Subcutaneous adipose tissue (tissue), 4 donors: Measurements from ENCODE around the gene RPA1. TPM values are rescaled to one million over a fixed set of nuclear protein-coding genes. Genes with fewer than 3 reads are reported as not detected.

Experiments
- CTCF ChIP-seq: fragments of 450-650 bp; IDR thresholded peaks from one replicate; pipeline ENCODE4 v1.5.1; 2016; ENCODE audit warnings: low read depth, mild to moderate bottlenecking, control low read depth, antibody characterized with exemption, moderate library complexity
- total RNA-seq, 4 donors: library from RNA; depleted of rRNA; stranded (reverse); fragments of >200 nt; gene quantifications; one replicate each; pipeline ENCODE4 v1.1.0, GENCODE V29; 2016

The RPA1 gene
- 10 to 100 TPM; 29.3 to 34.3 (median 31.1) TPM for total RNA-seq

- TF ChIP-seq CTCF: no peak
Observed at GRCh38 chr17:1829592-1830257, at the start of gene RPA1, which contains the start of gene SMYD4. Gene RPA1 (plus strand): TSS chr17:1830005. CDS start chr17:1830094, 89 bp downstream. Gene SMYD4 (minus strand): TSS chr17:1829902. CDS start chr17:1827994, 1,908 bp downstream.

- no peak for TF ChIP-seq CTCF
Observed at GRCh38 chr17:1782171-1782567, 47.6 kb upstream of the RPA1 start.

- TF ChIP-seq CTCF: no peak
Observed at GRCh38 chr17:1783271-1783670, 46.5 kb upstream of the RPA1 start.

- no peak for TF ChIP-seq CTCF
Observed at GRCh38 chr17:1783834-1784611, 45.8 kb upstream of the RPA1 start.

GRCh38 chr17:1785930-1786329 lies 43.9 kb upstream of the RPA1 start:
- TF ChIP-seq CTCF: no peak

- TF ChIP-seq CTCF: no peak
Observed at GRCh38 chr17:1786708-1787107, 43.1 kb upstream of the RPA1 start.

GRCh38 chr17:1787301-1787902 lies 42.4 kb upstream of the RPA1 start:
- no peak for TF ChIP-seq CTCF
